ENCODE data around the gene GLYAT.

GLYAT gene

DNA sequence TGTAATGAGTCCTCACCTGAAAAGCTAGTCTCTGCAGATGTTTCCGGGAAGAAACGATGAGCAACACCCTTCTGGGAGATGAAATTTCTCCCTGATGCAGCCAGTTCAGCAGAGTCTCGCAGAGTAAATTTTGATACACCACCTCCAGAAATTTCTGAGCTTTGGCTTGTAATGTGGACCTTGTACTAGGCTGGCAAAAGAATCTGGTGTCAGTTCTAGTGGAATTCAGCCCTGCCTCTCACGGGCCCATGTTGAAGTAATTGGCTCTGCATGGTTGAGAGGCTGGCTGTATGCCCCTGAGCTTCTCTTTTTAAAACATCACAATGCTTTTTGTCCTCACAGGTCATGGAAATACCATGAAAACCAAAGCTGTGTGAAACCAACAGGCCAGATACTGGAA lies at the start of gene GLYAT:
GLYAT (minus strand) TSS at position 125 of the 400 bp plus-strand sequence. CDS start 7,447 bp downstream, outside the sequence.
- DNase-seq (ENCODE audit: low read depth in 1 of 2, low spot score in 1 of 2), result no peak

GRCh38 chr11:58781345-58781744 lies 49.6 kb upstream of the GLYAT start:
- DNase-seq (ENCODE audit: low read depth in 1 of 2, low spot score in 1 of 2), result no peak

DNA sequence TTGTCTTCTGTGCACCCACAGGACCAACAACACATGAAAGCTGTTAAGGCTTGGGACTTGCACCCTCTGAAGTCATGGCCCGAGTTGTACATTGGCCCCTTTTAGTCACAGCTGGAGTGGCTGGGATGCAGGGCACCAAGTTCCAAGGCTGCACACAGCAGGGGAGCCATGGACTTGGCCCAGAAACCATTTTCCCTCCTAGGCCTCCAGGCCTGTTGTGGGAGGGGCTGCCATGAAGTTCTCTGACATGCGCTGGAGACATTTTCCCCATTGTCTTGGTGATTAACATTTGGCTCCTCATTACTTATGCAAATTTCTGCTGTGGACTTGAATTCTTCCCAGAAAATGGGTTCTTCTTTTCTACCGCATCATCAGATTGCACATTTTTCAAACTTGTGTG lies 48.8 kb upstream of the GLYAT start:
- no peak for DNase-seq (ENCODE audit: low read depth in 1 of 2, low spot score in 1 of 2)

- DNase-seq (ENCODE audit: low read depth in 1 of 2, low spot score in 1 of 2), result no peak
Observed at GRCh38 chr11:58776891-58777710, 45.4 kb upstream of the GLYAT start.

DNA sequence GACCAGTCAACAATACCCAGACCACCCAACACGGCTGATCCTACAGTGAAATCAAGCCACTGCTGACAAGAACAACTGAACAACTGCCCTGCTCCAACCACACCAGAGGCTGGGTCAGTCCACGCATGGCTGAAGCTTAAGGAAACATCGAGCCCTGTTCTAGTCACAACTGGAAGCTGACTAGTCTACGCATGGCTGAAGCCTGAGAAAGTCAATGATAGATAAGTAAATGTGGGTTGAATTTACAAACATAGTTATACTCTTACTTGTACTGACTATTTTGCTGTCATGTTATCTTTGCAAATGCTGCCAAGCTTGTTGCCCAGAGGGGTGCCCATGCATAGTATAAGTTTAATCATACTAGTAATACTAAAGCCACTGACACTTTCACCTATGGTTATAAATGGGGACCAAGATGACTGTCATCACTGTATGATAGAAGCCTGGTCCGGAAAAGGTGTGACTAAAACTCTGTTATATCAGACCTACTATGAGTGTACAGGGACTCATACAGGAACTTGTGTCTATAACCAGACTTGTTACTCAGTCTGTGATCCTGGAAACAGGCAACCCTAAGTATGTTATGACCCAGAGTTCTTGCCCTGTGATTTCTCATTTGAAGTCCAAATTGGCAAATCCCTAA lies 43.4 kb upstream of the GLYAT start:
- no peak for DNase-seq (ENCODE audit: low read depth in 1 of 2, low spot score in 1 of 2)

DNA sequence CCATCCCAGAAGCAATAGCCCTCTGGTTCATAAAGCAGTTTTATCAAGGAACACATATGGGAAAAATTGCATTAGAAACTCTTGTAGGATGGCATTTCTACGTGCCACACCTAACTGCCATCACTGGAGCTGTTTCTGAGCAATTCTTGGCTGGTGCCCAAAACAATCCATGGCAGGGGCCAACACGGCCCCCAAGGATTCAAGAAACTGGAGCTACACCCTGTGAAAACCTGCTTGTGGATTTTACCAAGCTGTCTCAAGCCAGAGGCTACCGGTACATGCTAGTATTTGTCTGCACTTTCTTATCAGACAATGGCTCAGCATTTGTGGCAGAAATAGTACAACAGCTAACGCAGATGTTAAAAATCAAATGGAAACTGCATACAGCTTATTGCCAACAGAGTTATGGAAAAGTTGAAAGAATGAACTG lies 42.4 kb upstream of the GLYAT start:
- no peak for DNase-seq (ENCODE audit: low read depth in 1 of 2, low spot score in 1 of 2)

DNA sequence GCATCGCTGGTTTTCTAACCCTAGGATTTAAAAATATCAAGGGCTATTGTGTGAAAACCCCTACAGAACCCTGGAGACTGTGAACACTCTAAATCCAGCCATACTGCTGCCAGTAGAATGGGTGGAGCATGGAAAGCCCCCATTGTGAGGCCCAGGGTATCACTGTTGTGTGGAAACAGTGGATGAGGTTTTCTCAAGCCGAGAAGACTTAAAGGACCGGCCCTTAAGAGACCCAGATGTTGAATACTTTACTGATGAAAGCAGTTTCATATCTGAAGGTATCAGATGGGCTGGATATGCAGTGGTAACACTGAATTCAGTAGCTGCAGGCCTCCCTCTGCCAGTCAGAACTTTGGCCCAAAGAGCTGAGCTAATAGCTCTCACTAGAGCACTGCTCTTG lies 41.6 kb upstream of the GLYAT start:
- no peak for DNase-seq (ENCODE audit: low read depth in 1 of 2, low spot score in 1 of 2)

- DNase-seq (ENCODE audit: low read depth in 1 of 2, low spot score in 1 of 2), result no peak
Observed at GRCh38 chr11:58772329-58773285, 40.9 kb upstream of the GLYAT start.

DNA sequence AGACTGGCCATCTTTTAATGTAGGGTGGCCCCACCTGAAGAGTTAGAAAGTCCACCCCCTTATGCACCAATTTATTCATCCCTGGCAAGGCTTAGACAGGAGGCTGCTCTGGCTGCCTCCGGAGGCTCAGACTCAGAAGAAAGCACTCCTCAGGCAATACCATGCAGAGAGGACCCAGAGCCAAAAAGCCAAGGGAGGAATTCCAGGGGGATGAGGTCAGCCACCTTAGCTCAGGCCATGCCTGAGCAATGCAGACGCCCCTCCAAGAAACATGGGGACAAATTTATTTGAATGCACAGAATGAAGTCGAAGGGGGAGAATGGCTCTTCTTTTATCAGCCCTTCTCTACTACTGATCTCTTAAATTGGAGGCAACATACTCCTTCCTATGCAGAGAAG lies 39.7 kb upstream of the GLYAT start:
- no peak for DNase-seq (ENCODE audit: low read depth in 1 of 2, low spot score in 1 of 2)

GRCh38 chr11:58770627-58771457 lies 39.1 kb upstream of the GLYAT start:
- DNase-seq (ENCODE audit: low read depth in 1 of 2, low spot score in 1 of 2), result no peak

DNA sequence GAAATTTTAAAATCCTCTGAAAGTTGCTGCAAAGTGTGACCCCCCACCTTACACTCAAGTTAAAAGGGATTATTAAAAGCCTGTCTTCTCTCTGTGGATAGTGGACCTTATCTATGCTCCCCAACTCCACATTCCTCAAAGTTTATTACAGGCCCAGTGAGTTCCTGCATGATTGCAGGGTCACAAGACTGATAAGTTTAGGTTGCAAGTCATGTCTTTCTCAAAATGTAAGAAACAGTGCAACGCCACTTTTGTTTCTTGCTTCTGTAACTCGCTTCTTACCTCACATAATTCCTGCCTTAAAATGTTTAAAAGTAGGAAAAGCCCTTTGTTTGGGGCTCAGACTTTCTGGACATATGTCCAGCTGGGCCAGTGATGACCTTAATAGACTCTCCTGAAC lies 38.4 kb upstream of the GLYAT start:
- no peak for DNase-seq (ENCODE audit: low read depth in 1 of 2, low spot score in 1 of 2)

- DNase-seq (ENCODE audit: low read depth in 1 of 2, low spot score in 1 of 2), result no peak
Observed at GRCh38 chr11:58769308-58769707, 37.6 kb upstream of the GLYAT start.

GRCh38 chr11:58768137-58768536 lies 36.4 kb upstream of the GLYAT start:
- no peak for DNase-seq (ENCODE audit: low read depth in 1 of 2, low spot score in 1 of 2)

- DNase-seq (ENCODE audit: low read depth in 1 of 2, low spot score in 1 of 2), result no peak
Observed at GRCh38 chr11:58765078-58765477, 33.3 kb upstream of the GLYAT start.

GRCh38 chr11:58763120-58763490 lies 31.4 kb upstream of the GLYAT start:
- DNase-seq (ENCODE audit: low read depth in 1 of 2, low spot score in 1 of 2), result no peak

GRCh38 chr11:58762284-58763119 lies 30.8 kb upstream of the GLYAT start:
- DNase-seq (ENCODE audit: low read depth in 1 of 2, low spot score in 1 of 2), result no peak

- no peak for DNase-seq (ENCODE audit: low read depth in 1 of 2, low spot score in 1 of 2)
Observed at GRCh38 chr11:58757439-58757838, 25.7 kb upstream of the GLYAT start.

DNA sequence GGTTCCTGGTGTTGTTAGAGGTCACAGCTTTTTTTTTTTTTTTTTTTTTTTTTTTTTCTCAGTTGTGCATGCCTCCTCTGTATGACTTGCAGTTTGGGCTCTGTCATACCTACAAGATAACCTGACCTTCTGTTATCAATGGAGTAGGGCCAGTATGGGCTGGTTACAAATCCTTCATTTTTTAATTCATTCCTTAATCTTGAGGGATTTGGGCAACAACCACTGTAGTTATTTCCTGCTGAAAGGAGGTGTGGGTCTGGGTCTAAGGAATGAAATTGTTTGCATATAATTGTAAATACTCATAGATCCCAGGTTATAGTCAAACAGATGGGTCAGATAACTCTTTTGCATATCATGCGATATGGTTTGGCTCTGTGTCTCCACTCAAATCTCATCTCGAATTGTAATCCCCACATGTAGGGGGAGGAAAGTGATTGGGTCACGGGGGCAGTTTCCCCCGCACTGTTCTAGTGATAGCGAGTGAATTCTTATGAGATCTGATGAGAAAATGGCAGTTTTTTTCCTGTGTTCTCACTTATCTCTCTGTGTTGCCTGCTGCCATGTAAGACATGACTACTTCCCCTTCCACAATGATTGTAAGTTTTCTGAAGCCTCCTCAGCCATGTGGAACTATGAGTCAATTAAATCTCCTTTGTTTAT lies 14.1 kb upstream of the GLYAT start:
- no peak for DNase-seq (ENCODE audit: low read depth in 1 of 2, low spot score in 1 of 2)

- no peak for DNase-seq (ENCODE audit: low read depth in 1 of 2, low spot score in 1 of 2)
Observed at GRCh38 chr11:58744988-58745704, 13.4 kb upstream of the GLYAT start.

Data from activated T-helper 1 cell treated with anti-CD3 and anti-CD28 coated beads, Interleukin-2, amount 50 U/mL, for 16 hours (primary cell).